Choroid plexus epithelial cell (primary cell): ENCODE data around the gene SF3A2.

ENCODE experiments used
- DNase-seq: peaks from one replicate; pipeline ENCODE4 v3.0.0-alpha.2; 2010; ENCODE audit warnings: low read depth
- H3K4me3 ChIP-seq: 2 replicates; pipeline ENCODE4 v1.5.1; 2011; ENCODE audit warnings: low read depth, mild to moderate bottlenecking, control low read depth, low read length, moderate library complexity
- TF ChIP-seq, protein P1 (sequence below): conservative IDR thresholded peaks from 2 replicates; pipeline ENCODE4 v1.5.1; 2011; ENCODE audit warnings: low read depth, mild to moderate bottlenecking, control low read depth, inconsistent platforms, low read length, moderate library complexity

The SF3A2 gene

DNA sequence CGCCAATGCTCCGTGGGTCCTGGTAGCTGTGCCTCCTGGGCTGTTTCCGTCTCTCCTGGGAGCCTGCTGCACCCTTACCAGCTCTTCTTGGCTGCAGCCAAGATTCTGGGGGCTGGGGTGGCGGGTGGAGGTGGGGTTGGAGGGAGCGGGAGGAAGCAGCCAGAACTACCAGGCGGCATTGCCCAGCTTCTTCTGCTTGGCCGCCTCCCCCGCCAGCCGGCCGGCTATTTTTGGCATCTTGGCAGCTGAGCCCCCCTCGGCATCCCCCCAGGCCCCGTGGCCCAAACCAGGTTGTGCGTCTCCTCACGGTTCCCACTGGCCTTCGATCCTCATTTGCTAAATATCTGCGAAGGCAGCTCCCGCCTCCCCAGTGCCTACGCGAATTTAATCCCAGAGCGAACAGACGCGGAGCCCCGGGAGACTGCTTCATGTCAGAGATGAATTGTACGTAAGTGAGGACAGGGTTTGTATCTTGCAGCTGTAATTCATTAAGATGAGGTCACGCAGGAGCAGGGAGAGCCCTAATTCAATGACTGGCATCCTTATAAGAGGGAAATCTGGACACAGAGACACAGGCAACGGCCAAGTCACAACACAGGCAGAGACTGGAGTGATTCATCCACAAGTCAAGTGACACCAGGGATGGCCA lies 58.2 kb downstream of the SF3A2 start:
- TF ChIP-seq, protein P1, sequence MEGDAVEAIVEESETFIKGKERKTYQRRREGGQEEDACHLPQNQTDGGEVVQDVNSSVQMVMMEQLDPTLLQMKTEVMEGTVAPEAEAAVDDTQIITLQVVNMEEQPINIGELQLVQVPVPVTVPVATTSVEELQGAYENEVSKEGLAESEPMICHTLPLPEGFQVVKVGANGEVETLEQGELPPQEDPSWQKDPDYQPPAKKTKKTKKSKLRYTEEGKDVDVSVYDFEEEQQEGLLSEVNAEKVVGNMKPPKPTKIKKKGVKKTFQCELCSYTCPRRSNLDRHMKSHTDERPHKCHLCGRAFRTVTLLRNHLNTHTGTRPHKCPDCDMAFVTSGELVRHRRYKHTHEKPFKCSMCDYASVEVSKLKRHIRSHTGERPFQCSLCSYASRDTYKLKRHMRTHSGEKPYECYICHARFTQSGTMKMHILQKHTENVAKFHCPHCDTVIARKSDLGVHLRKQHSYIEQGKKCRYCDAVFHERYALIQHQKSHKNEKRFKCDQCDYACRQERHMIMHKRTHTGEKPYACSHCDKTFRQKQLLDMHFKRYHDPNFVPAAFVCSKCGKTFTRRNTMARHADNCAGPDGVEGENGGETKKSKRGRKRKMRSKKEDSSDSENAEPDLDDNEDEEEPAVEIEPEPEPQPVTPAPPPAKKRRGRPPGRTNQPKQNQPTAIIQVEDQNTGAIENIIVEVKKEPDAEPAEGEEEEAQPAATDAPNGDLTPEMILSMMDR: no peak
- no peak overlapping the region for H3K4me3 ChIP-seq
- DNase-seq: peak; percentile 39

DNA sequence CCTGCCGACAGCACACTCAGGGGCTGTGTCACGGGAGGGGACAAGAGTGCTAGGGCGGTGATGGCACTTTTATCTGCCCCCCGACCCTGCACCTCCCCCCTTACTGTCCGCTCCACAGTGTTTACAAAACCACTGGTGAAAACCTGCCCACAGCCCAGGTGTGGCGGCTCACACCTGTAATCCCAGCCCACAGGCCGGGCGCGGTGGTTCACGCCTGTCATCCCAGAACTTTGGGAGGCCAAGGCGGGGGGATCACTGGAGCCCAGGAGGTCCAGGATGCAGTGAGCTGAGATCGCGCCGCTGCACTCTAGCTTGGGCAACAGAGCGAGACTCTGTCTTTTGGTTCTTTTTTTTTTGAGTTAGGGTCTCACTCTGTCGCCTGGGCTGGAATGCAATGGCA lies 59.5 kb downstream of the SF3A2 start:
- H3K4me3 ChIP-seq: no peak overlapping the region
- no peak for DNase-seq
- TF ChIP-seq, protein P1: no peak
